GM12875 (cell line): ENCODE measurements around the gene TRAF6.

Source experiments
- H3K4me3 ChIP-seq: one replicate; pipeline ENCODE4 v1.5.1; 2011; ENCODE audit warnings: low read depth, low read length, control low read depth
- CTCF ChIP-seq: IDR thresholded peaks from 2 replicates; pipeline ENCODE4 v1.5.1; 2011; ENCODE audit warnings: low read depth, mild to moderate bottlenecking, control low read depth, inconsistent platforms, low read length, moderate library complexity, borderline replicate concordance; ENCODE audit not compliant: insufficient read depth

The TRAF6 gene

GRCh38 chr11:36508743-36509142 lies 1.3 kb downstream of the TRAF6 start:
- TF ChIP-seq CTCF: no peak
- peak overlapping the region; percentile 99 for H3K4me3 ChIP-seq

- no peak overlapping the region for H3K4me3 ChIP-seq
These were observed 2.1 kb downstream of the TRAF6 start for GRCh38 chr11:36507824-36508489.

GRCh38 chr11:36501236-36501635 lies 8.8 kb downstream of the TRAF6 start:
- no peak overlapping the region for H3K4me3 ChIP-seq
- no peak for TF ChIP-seq CTCF

More at GRCh38 chr11:36507824-36508489, 2.1 kb downstream of the TRAF6 start:
- no peak for TF ChIP-seq CTCF

- no peak for TF ChIP-seq CTCF
These were observed 9.8 kb downstream of the TRAF6 start for GRCh38 chr11:36500315-36500721.

GRCh38 chr11:36499315-36499714 lies 10.8 kb downstream of the TRAF6 start:
- no peak overlapping the region for H3K4me3 ChIP-seq
- TF ChIP-seq CTCF: no peak

More at GRCh38 chr11:36500315-36500721, 9.8 kb downstream of the TRAF6 start:
- H3K4me3 ChIP-seq: no peak overlapping the region

GRCh38 chr11:36498721-36499120 lies 11.4 kb downstream of the TRAF6 start:
- no peak overlapping the region for H3K4me3 ChIP-seq
- no peak for TF ChIP-seq CTCF

- H3K4me3 ChIP-seq: no peak overlapping the region
- no peak for TF ChIP-seq CTCF
These were observed 16.7 kb downstream of the TRAF6 start for GRCh38 chr11:36493332-36493731.
